Epithelial cell of esophagus (primary cell): ENCODE results near the gene SNCAIP.
A peak's percentile ranks its signal among the peaks of the same experiment; 100 is the strongest.

ENCODE experiments used
- DNase-seq: peaks from one replicate; pipeline ENCODE4 v3.0.0; 2010; ENCODE audit warnings: low read depth
- H3K4me3 ChIP-seq: 2 replicates; pipeline ENCODE4 v1.5.1; 2011; ENCODE audit warnings: mild to moderate bottlenecking, low read length, control low read depth
- CTCF ChIP-seq: IDR thresholded peaks from 2 replicates; pipeline ENCODE4 v1.5.1; 2011; ENCODE audit warnings: low read depth, mild to moderate bottlenecking, low read length, control low read depth, inconsistent platforms; ENCODE audit not compliant: insufficient read depth; ENCODE audit errors: missing control alignments

Gene SNCAIP

DNA sequence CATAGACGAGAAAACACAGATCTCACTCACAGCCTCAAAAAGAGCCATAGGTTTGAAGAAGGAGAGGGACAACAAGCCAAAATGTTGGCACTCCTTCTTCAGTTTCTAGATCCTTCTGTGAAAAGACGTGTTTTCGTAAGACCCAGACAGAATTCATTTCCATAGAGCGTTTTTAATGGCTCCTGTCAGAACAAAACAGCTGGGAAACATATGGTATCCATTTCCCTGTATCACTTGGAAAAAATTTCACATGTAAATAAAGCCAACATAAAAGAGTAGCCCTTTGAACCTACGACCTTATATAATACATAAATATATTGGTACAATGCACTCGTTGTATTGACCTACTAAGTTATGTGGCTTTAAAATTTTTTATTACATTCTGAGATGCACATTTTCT lies 108.1 kb downstream of the SNCAIP start:
- TF ChIP-seq CTCF = no peak
- no peak overlapping the region for H3K4me3 ChIP-seq
- no peak for DNase-seq

DNA sequence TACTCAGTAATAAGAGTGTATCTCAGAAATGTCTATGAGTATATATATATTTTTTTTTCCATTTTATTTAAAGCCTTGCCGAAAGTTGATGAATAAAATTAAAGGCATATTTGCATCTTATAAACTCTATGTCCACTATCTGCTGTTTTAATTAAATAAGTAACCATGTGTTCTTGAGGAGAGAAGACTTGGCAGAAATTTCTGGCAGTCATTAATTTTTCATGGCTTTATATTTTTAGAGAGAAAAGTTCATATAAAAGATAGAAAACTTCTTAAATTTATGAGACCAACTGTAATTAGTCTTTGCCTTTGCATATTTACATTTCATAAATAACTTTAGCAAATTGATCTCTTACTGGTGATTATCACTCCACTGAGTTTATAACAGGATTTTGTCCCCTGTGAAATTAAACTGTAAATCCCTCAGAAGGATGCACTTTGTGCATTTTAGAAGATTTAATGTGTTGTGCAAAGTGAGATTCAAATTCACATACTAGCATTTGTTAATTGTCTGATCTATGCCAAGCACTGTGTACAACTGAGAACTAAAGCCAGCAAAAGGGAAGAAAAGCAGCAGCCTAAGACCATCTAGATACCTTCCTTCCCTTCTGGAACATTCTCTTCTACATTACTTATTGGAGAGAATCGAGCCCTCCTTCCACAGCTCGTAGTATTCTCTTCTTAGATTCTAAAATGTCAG lies 108.7 kb downstream of the SNCAIP start:
- no peak for DNase-seq
- TF ChIP-seq CTCF = no peak

DNA sequence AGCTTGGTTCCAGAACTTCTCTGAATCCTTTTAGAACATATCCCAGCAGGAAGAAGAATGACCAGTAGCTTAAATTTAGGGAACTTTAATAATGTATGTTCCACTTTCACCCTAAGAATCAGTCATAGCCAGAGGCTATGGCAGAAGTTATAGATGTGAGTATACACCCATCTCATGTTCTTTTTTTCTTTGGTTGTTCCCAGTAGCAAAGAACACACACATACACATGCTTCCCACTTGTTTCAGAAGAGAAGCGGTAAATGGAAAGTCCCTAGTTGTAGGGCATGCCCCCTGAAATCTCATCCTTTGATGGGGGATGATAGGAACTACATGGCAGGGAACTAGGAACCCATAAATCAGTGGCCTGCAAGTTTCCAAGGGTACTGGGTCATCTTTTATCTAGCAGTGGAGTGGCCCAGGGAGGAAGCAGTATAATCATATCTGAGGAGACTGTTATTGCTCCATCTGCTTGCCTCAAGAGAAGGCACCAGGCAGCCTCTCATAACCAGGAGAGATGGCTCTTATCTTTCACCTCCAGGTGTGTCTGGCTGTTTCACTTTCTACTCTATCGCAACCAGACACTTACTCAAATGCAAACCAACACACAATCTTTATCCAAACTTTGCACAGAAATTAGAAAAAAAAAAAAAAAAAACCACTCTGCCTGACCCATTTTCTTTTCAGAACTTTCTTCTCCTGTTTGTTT lies 109.5 kb downstream of the SNCAIP start:
- H3K4me3 ChIP-seq = no peak overlapping the region
- no peak for TF ChIP-seq CTCF
- no peak for DNase-seq

More for the DNA sequence above, 108.7 kb downstream of the SNCAIP start:
- no peak overlapping the region for H3K4me3 ChIP-seq

GRCh38 chr5:122423221-122423620 lies 111.2 kb downstream of the SNCAIP start:
- H3K4me3 ChIP-seq = no peak overlapping the region
- no peak for DNase-seq
- no peak for TF ChIP-seq CTCF

- TF ChIP-seq CTCF = no peak
- no peak overlapping the region for H3K4me3 ChIP-seq
- DNase-seq = peak; percentile 8
Measured at GRCh38 chr5:122424132-122424531, 112.1 kb downstream of the SNCAIP start.

DNA sequence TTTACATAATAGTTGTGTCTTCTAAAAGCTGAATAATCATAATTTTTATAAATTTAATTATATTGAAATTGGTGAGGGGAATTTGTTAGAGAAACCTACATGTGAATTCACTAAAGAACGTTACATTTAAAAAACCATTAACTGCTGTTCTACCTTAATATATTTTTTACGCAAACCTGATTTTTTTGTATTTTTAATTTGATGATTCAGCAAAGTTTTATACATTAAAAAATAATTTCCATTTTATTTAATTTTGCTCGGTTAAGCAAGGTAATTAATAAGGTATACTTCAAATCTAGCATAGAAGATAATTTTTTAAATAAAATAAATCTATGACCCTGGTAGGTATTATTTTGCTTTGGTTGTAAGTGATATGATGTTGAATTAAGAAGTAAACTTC lies 114.3 kb downstream of the SNCAIP start:
- no peak for DNase-seq
- H3K4me3 ChIP-seq = no peak overlapping the region
- TF ChIP-seq CTCF = no peak
